NCI-H526 treated with DMSO at 0.1 percent for 48 hours (cell line): ENCODE data around the gene RELT.

Experiments
- DNase-seq: peaks from one replicate; lab custom pipeline; 2025; lab: John Stamatoyannopoulos, UW

Gene RELT

GRCh38 chr11:73439002-73439843, 63.0 kb downstream of the RELT start:
- DNase-seq, result no peak

GRCh38 chr11:73445980-73446379, 69.8 kb downstream of the RELT start:
- DNase-seq, result no peak

- no peak for DNase-seq
These were observed 70.6 kb downstream of the RELT start for GRCh38 chr11:73446766-73447165.
